Pancreas (tissue), 10 donors: Measurements from ENCODE around the gene PACS2. TPM values are rescaled to one million over a fixed set of nuclear protein-coding genes. Genes with fewer than 3 reads are reported as not detected.
"Not testable (repeated sequence)": the region's sequence is repeated elsewhere in the genome, so short reads cannot be mapped to it uniquely, and the experiment has no call there.

Experiments
- ATAC-seq, 4 donors: fragments of 200-7000 bp; cut with Tn5 transposase; one replicate each; pipeline versions ENCODE4 v1.8.0 to v1.9.1; 2020; ENCODE audit warnings: mild to moderate bottlenecking in 4 of 4, moderate library complexity in 4 of 4
- DNase-seq, 6 donors: peaks; one replicate each; pipeline ENCODE4 v3.0.0-alpha.2; 2020
- FAIRE-seq: peaks from 2 replicates; lab custom pipeline; 2012; peaks lifted over from hg19 to GRCh38; lab: Jason Lieb, UNC
- H3K27ac ChIP-seq, 4 donors: fragments of 200-600 bp; sonication (generic); 1 replicate in 3 of 4; 2 replicates in 1 of 4; pipeline versions ENCODE4 v1.5.0 to v1.8.0; 2020
- H3K27me3 ChIP-seq, 4 donors: fragments of 200-600 bp; one replicate each; pipeline ENCODE4 v1.8.0; 2021
- H3K36me3 ChIP-seq, 3 donors: fragments of 200-600 bp; sonication (generic) in 1 of 3; one replicate each; pipeline versions ENCODE4 v1.5.0 to v1.8.0; 2020 to 2021
- H3K4me1 ChIP-seq, 3 donors: fragments of 200-600 bp; one replicate each; pipeline ENCODE4 v1.8.0; 2021
- H3K4me3 ChIP-seq, 4 donors: fragments of 200-600 bp; sonication (generic) in 2 of 4; one replicate each; pipeline versions ENCODE4 v1.5.0 to v1.8.0; 2020 to 2021
- H3K9me3 ChIP-seq, 4 donors: fragments of 200-600 bp; one replicate each; pipeline ENCODE4 v1.8.0; 2021
- WGBS, 2 donors: extraction: QIAGEN DNeasy Blood & Tissue Kit; methylation state at CpG; one replicate each; pipeline ENCODE4 v1.1.7; 2013; 5-methylcytosine and 5-hydroxymethylcytosine counted together
- intact Hi-C, 3 donors: fragments of 100-400 bp; cut with DNase I; formaldehyde crosslinking; loops; one replicate each; pipeline versions ENCODE4 v1.11.1 to v1.14.2; 2022
- polyA plus RNA-seq, 2 donors: library from polyadenylated mRNA; stranded (reverse); fragments of 200-250 nt; gene quantifications; one replicate each; pipeline ENCODE4 v1.2.3, GENCODE V29; 2013
- total RNA-seq, 6 donors: library from RNA; stranded (reverse); fragmentation: NEBNext Ultra II Directional in 4 of 6; extraction: Animal tissue kit (Norgen Biotek cat#: 25700) in 4 of 6; gene quantifications; one replicate each; pipeline versions ENCODE4 v1.2.1 to v1.2.4, GENCODE V29; 2021 to 2023
- TF ChIP-seq, protein P1 (sequence below), 4 donors: fragments of 200-600 bp; sonication (generic) in 3 of 4; IDR thresholded peaks; one replicate each; pipeline versions ENCODE4 v1.5.0 to v1.8.0; 2021; ENCODE audit warnings: antibody characterized with exemption in 4 of 4
- donor health status: healthy with polysubstance abuse.
- donor health status: DM: no; HTN: no; CAD: no; lungs with moderate emphysema.
- donor health status: DM: no; HTN: no; CAD: no.
- donor health status: control.
- donor health status: control.
- donor health status: Bipolar disorder and iron deficiency.
- donor health status: DM: yes; HTN: yes; CAD: no.
- donor health status: DM: no; HTN: no; CAD: no.
- donor health status: DM: no; HTN: no; CAD: no.
- donor health status: DM: yes; HTN: yes; CAD: no.

The PACS2 gene
- total and polyA plus RNA-seq, 8 donors: 36.9 to 128 (median 49.3) TPM

DNA sequence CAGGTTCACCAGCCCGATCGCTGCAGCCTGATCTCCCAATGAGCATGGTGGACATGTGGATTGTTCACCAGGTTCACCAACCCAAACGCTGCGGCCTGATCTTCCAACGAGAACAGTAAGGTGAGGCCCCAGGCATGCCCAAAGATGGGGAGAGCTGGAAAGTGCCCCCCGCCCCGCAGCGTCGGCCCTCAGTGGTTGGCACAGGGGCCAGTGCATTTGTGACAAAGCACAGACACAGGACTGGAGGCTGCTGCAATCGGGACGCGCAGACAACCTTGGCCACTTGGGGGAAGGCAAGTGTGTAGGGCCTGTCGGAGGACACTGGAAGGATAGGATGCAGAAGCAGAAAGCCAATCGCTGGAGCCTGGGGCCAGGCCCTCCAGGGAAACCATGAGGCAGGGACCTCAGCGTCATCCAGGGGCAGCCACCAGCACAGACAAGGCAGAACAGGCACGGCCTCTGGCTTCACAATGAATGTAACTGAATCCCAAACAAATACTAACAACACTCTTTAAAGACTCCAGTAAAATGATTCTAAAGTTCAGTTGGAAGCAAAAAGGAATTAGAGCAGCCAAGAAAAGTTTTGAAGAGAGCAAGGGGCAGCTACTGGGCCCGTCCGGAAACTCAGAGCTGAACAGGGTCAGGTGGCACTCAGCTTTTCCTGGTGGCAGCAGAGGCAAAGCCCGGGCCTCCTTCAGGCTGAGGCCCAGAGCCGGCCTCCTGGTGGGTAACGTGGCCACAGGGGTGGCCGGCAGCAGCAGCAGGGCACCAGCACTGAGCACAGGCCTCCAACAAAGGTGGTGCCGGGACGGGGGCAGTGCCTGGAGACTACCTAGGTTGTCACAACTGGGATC is 27.1 kb upstream of the PACS2 start:
- Histone ChIP-seq H3K4me3 (no peak overlapping the region), H3K9me3 (no peaks in the 10 kb centered on the region), H3K36me3 (no peaks in the 10 kb centered on the region), H3K27ac (no peak overlapping the region), H3K4me1 (peaks cover 10 to 17% (median 16%) of the 10 kb centered on the region in 3 donors), H3K27me3 (no peaks in the 10 kb centered on the region)
- DNase-seq (peak in 1 of 6 donors; percentile 12), FAIRE-seq (no peak), ATAC-seq (no peak)
- intact Hi-C loops: loop anchor here in 1 of 3 donors (10.0 kb wide), 2 partner anchors 67 to 203 kb away; no protein-coding TSS in a partner anchor
- TF ChIP-seq, protein P1, sequence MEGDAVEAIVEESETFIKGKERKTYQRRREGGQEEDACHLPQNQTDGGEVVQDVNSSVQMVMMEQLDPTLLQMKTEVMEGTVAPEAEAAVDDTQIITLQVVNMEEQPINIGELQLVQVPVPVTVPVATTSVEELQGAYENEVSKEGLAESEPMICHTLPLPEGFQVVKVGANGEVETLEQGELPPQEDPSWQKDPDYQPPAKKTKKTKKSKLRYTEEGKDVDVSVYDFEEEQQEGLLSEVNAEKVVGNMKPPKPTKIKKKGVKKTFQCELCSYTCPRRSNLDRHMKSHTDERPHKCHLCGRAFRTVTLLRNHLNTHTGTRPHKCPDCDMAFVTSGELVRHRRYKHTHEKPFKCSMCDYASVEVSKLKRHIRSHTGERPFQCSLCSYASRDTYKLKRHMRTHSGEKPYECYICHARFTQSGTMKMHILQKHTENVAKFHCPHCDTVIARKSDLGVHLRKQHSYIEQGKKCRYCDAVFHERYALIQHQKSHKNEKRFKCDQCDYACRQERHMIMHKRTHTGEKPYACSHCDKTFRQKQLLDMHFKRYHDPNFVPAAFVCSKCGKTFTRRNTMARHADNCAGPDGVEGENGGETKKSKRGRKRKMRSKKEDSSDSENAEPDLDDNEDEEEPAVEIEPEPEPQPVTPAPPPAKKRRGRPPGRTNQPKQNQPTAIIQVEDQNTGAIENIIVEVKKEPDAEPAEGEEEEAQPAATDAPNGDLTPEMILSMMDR (IDR thresholded peaks at IDR 0.05): no peak
- 83 to 85% methylated on average over 24 of the region's 24 CpGs for WGBS, 2 donors

DNA sequence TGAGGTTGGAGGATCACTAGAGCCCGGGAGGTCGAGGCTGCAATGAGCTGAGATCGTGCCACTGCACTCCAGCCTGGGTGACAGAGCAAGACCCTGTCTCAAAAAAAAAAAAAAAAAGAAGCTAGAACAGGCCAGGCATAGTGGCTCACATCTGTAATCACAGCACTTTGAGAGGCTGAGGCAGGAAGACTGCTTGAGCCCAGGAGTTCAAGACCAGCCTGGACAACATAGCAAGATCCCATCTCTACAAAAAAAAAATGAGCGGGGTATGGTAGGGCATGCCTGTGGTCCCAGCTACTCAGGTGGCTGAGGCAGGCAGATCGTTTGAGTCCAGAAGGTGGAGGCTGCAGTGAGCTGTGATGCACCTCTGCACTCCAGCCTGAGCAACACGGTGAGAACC is 25.6 kb upstream of the PACS2 start:
- not testable (repeated sequence) for FAIRE-seq
- intact Hi-C loops: loop anchor here in 1 of 3 donors (10.0 kb wide), 2 partner anchors 66 to 204 kb away; no protein-coding TSS in a partner anchor

DNA sequence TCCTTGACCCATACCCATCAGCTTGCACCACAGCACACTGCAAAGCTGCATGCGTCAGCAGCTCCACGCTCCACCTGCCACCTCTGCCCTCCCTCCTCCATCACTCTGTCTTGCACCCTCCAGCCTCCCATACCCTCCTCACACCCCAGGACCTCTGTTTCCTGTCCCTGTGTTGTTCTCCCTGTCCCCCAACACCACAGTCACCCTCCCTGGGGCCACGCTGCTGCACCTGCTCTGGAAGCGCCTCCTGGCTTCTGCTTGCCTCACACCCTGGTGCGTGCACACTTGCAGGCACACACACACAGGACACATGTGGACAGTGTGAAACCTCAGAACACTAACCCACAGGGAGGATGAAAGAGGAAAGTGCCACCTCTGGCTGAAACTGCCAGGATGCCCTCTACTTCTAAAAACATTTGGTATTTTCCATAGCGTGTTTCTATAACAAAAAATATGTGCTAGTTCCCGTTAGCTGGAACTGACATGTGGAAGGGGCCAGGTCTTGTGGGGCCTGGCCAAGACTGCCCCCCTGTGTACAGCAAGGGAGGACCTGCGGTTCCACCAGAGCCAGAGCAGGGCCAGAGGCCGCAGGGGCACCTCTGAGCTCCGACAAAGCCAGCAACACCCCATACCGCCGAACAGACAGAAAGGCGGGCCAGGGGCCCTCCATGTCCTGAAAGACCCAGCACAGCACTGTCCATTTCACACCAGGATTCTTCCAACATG is 23.8 kb upstream of the PACS2 start:
- Histone ChIP-seq H3K27ac (no peak overlapping the region), H3K4me3 (no peak overlapping the region), H3K4me1 (peaks cover 0 to 9% (median 5%) of the 10 kb centered on the region in 3 donors), H3K27me3 (no peaks in the 10 kb centered on the region), H3K9me3 (no peaks in the 10 kb centered on the region), H3K36me3 (no peaks in the 10 kb centered on the region)
- TF ChIP-seq, protein P1 (IDR thresholded peaks at IDR 0.05): no peak
- FAIRE-seq: no peak
- intact Hi-C loops: no loop called here
- peak in 1 of 4 donors; percentile 17 for ATAC-seq
- 77 to 81% methylated on average over 13 of the region's 13 CpGs for WGBS, 2 donors
- no peak for DNase-seq

More for the DNA sequence above, 25.6 kb upstream of the PACS2 start:
- H3K27me3 ChIP-seq, ATAC-seq, H3K36me3 ChIP-seq, DNase-seq, H3K27ac ChIP-seq, H3K9me3 ChIP-seq, H3K4me1 ChIP-seq, H3K4me3 ChIP-seq: not testable (repeated sequence)
- 83% methylated on average over 6 of the region's 6 CpGs for WGBS, 2 donors

DNA sequence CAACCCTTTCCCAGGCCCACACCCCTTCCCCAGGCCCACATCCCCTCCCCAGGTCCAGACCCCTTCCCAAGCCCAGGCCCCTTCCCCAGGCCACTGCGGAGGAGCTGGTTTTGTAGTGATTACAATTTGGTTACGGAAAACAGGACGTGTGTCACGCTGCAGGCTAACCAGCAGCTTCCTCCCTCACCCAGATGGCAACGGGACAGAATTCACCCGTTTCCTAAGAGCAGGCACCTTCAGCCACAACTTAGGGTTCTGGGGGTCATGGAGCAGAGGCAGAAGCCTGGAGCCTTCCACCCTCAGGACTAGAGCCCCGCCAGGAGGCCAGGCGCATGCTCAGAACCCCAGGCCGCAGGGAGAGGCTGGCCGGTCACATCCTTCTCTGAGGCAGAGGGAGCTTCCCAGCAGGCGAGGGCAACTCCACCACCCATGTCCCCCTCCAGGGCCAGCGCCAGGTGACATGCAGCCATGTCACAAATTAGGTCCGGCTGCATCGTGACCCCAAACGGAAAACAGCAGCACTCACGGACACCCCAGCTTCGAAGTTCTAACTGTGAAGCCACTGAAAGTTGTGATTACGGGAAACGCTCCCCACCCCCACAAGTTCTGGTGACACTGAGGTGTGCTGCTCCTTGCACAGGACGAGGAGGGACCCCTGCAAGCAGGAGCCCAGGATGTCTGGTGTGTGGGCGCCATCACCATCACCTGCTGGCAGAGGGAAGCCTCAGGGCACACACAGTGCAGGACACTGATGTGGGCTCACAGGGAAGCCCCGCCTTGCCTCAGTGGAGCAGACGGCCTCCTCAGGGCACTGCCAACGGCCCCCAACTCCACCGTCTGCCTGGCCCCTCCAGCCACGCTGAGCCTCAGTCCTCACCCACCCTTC is 21.5 kb upstream of the PACS2 start:
- H3K36me3 ChIP-seq: no peaks in the 10 kb centered on the region
- H3K27ac ChIP-seq: no peak overlapping the region
- TF ChIP-seq, protein P1 (IDR thresholded peaks at IDR 0.05): no peak
- DNase-seq (peak in 1 of 6 donors; percentile 15), FAIRE-seq (no peak), ATAC-seq (no peak)
- no peaks in the 10 kb centered on the region for H3K9me3 ChIP-seq
- peaks cover 0 to 9% (median 5%) of the 10 kb centered on the region in 3 donors for H3K4me1 ChIP-seq
- 80% methylated on average over 26 of the region's 26 CpGs for WGBS, 2 donors
- intact Hi-C loops: no loop called here
- no peak overlapping the region for H3K4me3 ChIP-seq
- H3K27me3 ChIP-seq: no peaks in the 10 kb centered on the region
